Testis (tissue), 2 donors: ENCODE data around the gene TPCN1.

Source experiments
- CTCF ChIP-seq, 3 experiments: fragments of 450-650 bp in 2 of 3; fragments of 200-600 bp in 1 of 3; sonication (generic) in 1 of 3; IDR thresholded peaks; one replicate each; pipeline ENCODE4 v1.5.1; 2016 to 2019; ENCODE audit warnings: antibody characterized with exemption in 3 of 3, mild to moderate bottlenecking in 2 of 3, moderate library complexity in 1 of 3
- POLR2A ChIP-seq: fragments of 450-650 bp; IDR thresholded peaks from one replicate; pipeline ENCODE4 v1.6.1; 2017; ENCODE audit warnings: antibody characterized with exemption, mild to moderate bottlenecking, moderate library complexity

GRCh38 chr12:113242026-113242418, 20.8 kb downstream of the TPCN1 start:
- TF ChIP-seq CTCF (IDR thresholded peaks at IDR 0.05), result no peak
- TF ChIP-seq POLR2A, result no peak
